Esophagus muscularis mucosa (tissue), 4 donors: ENCODE measurements around the gene DNAI7. TPM values are rescaled to one million over a fixed set of nuclear protein-coding genes. Genes with fewer than 3 reads are reported as not detected.
A peak's percentile ranks its signal among the peaks of the same experiment; 100 is the strongest.

ENCODE experiments used
- DNase-seq: peaks from one replicate; pipeline ENCODE4 v3.0.0-alpha.2; 2017; ENCODE audit errors: extremely low spot score
- H3K27ac ChIP-seq, 4 donors: fragments of 200-600 bp; sonication (generic); replicated peaks in 1 of 4; 1 replicate in 3 of 4; 2 replicates in 1 of 4; pipeline ENCODE4 v1.5.1; 2016 to 2019; ENCODE audit warnings: mild to moderate bottlenecking in 1 of 4
- H3K27me3 ChIP-seq, 4 donors: fragments of 200-600 bp; sonication (generic); one replicate each; pipeline versions ENCODE4 v1.5.1 to v1.6.0; 2016 to 2019
- H3K36me3 ChIP-seq, 4 donors: fragments of 200-600 bp; sonication (generic); one replicate each; pipeline ENCODE4 v1.5.1; 2016 to 2019
- H3K4me1 ChIP-seq, 4 donors: fragments of 200-600 bp; sonication (generic); one replicate each; pipeline ENCODE4 v1.5.1; 2016 to 2019
- H3K4me3 ChIP-seq, 4 donors: fragments of 200-600 bp; sonication (generic); 1 replicate in 2 of 4; 2 replicates in 2 of 4; pipeline ENCODE4 v1.5.1; 2016 to 2019; ENCODE audit warnings: mild to moderate bottlenecking in 4 of 4, moderate library complexity in 1 of 4
- H3K9me3 ChIP-seq, 4 donors: fragments of 200-600 bp; sonication (generic); 1 replicate in 3 of 4; 2 replicates in 1 of 4; pipeline ENCODE4 v1.5.1; 2016 to 2019
- EP300 ChIP-seq: sonication (generic); formaldehyde crosslinking; IDR thresholded peaks from one replicate; pipeline ENCODE4 v1.6.1; 2017; ENCODE audit warnings: antibody characterized with exemption
- POLR2A ChIP-seq: fragments of 450-650 bp; IDR thresholded peaks from one replicate; pipeline ENCODE4 v1.6.1; 2017; ENCODE audit warnings: antibody characterized with exemption, moderate library complexity, mild to moderate bottlenecking, low read depth
- POLR2AphosphoS5 ChIP-seq, 2 donors: sonication (generic); formaldehyde crosslinking; IDR thresholded peaks; one replicate each; pipeline ENCODE4 v1.6.1; 2017; ENCODE audit warnings: antibody characterized with exemption in 2 of 2
- WGBS: methylation state at CpG from one replicate; pipeline ENCODE4 v1.1.5; 2018; 5-methylcytosine and 5-hydroxymethylcytosine counted together
- intact Hi-C: fragments of 100-400 bp; cut with DNase I; formaldehyde crosslinking; loops from one replicate; pipeline ENCODE4 v1.15.1; 2023
- total RNA-seq, 4 donors: library from RNA; depleted of rRNA; stranded (reverse); fragments of >200 nt; gene quantifications; one replicate each; pipeline versions ENCODE4 v1.1.0 to v1.2.1, GENCODE V29; 2016
- TF ChIP-seq, protein P1 (sequence below), 3 experiments: fragments of 200-600 bp in 2 of 3; fragments of 450-650 bp in 1 of 3; sonication (generic) in 2 of 3; IDR thresholded peaks; one replicate each; pipeline ENCODE4 v1.5.1; 2017 to 2019; ENCODE audit warnings: antibody characterized with exemption in 3 of 3, mild to moderate bottlenecking in 2 of 3, moderate library complexity in 1 of 3

DNAI7 gene, protein sequence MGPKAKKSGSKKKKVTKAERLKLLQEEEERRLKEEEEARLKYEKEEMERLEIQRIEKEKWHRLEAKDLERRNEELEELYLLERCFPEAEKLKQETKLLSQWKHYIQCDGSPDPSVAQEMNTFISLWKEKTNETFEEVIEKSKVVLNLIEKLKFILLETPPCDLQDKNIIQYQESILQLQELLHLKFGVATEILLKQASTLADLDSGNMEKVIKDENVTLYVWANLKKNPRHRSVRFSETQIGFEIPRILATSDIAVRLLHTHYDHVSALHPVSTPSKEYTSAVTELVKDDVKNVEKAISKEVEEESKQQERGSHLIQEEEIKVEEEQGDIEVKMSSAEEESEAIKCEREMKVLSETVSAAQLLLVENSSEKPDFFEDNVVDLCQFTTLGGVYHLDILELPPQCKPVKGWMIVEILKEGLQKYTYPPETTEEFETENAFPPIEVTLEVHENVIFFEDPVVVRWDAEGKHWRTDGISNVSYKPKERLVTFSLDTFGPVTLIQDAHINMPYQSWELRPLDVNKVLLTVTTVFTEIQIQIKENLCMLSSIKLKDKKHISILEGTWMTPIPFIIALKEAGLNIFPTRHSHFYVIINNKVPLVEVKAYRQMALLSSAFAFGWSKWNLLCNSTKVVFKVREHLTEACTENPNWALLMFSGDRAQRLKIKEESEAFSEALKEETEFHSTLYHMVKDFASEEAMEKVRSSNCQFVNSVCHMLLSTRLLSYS
- 1 to 10 TPM in 1 of 4 donors, under 1 TPM in 2, not detected in 1; 0.26 to 1.3 (median 0.40) TPM for total RNA-seq

DNA sequence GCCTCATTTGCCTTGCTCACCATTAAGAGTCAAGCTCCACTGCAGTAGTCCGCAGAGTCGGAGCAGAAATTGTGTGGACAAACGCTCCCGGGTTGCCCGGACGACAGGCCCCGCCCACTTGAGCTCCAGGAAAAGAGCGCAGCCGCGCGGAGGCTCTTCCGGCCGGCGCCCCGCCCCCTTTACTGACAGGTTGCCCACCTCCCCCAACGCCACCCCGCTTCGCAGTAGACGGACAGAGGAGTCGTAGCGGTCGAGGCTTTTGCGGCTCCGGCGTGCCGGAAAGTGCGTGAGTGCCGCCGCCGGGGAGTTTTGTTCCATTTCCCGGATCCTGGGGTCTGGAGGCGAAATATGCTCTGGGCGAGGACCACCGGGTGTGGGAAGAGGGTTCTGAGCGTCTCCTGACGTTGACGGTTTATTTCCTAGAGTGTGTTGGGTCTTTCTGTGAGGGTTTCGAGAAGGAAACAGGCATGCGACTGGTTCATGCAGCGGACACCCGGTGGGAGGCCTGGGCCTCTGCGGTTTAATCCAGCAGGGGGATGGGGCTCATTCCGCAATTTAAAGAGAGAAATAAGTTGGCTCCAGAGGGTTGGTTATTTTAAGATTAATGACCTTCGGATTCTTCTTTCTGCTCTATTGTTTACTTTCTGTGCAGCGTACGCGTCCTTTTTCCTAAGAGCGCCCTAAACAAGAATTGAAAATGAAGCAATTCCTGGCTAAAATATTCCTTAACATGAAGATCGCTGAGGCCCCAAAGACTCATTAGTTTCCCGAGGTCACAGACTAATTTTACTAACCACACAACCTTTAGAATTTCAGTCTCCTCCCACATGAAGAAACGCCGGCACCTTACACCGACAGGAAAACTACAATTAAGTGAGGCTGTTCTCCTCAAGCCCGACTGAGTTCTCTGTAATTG, at the start of gene DNAI7, which contains the start of gene ETFRF1:
Gene DNAI7, minus strand, starts transcription at position 105 of the 916 bp plus-strand sequence. Its CDS starts 82 bp downstream, at position 23.
Gene ETFRF1, plus strand, starts transcription at position 182 of the 916 bp plus-strand sequence. CDS start 8,720 bp downstream, outside the sequence.
- 0% methylated on average over 23 of the region's 54 CpGs for WGBS
- H3K4me3 ChIP-seq, result peak within 1 kb of the TSS; percentile 65 to 80 (median 72)
- intact Hi-C loops, result loop anchor here (5.0 kb wide), 1 partner anchor 42 kb away; no protein-coding TSS in a partner anchor
- H3K36me3 ChIP-seq, result no peaks in the 10 kb centered on the region
- peak; percentile 99 for DNase-seq
- no peaks in the 10 kb centered on the region for H3K27me3 ChIP-seq
- peak within 1 kb of the TSS; percentile 92 to 96 (median 92) for H3K27ac ChIP-seq
- H3K4me1 ChIP-seq, result peaks cover 8 to 26% (median 20%) of the 10 kb centered on the region in 4 donors
- no peak for TF ChIP-seq POLR2A
- TF ChIP-seq, protein P1, sequence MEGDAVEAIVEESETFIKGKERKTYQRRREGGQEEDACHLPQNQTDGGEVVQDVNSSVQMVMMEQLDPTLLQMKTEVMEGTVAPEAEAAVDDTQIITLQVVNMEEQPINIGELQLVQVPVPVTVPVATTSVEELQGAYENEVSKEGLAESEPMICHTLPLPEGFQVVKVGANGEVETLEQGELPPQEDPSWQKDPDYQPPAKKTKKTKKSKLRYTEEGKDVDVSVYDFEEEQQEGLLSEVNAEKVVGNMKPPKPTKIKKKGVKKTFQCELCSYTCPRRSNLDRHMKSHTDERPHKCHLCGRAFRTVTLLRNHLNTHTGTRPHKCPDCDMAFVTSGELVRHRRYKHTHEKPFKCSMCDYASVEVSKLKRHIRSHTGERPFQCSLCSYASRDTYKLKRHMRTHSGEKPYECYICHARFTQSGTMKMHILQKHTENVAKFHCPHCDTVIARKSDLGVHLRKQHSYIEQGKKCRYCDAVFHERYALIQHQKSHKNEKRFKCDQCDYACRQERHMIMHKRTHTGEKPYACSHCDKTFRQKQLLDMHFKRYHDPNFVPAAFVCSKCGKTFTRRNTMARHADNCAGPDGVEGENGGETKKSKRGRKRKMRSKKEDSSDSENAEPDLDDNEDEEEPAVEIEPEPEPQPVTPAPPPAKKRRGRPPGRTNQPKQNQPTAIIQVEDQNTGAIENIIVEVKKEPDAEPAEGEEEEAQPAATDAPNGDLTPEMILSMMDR (IDR thresholded peaks at IDR 0.05), result peak in 1 of 3 experiments; percentile 7
- no peak for TF ChIP-seq EP300
- TF ChIP-seq POLR2AphosphoS5 (IDR thresholded peaks at IDR 0.05), result peak; percentile 91 to 97
- H3K9me3 ChIP-seq, result no peaks in the 10 kb centered on the region

DNA sequence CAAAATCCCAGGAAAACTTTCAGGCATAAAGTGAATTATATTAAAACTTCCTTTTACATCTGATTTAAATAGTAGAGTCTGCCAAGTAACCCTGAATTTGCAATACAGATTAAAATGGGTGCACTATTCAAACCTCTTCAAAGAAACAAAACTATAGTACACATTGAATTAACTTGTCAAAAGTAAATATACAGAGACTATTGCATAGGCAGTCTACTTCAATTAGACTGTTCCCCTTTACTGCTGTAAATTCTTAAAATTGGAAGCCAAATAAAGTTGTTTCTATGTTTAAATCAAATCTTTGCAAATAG, 48.7 kb upstream of the DNAI7 start:
- intact Hi-C loops, result no loop called here
- H3K27ac ChIP-seq, result peak overlapping the region in 1 of 4 donors; percentile 19
- H3K36me3 ChIP-seq, result peaks cover 0 to 4% (median 0%) of the 10 kb centered on the region in 4 donors
- H3K4me1 ChIP-seq, result peaks cover under 1 to 33% (median 30%) of the 10 kb centered on the region in 4 donors
- H3K27me3 ChIP-seq, result no peaks in the 10 kb centered on the region
- no peaks in the 10 kb centered on the region for H3K9me3 ChIP-seq
- TF ChIP-seq, protein P1 (IDR thresholded peaks at IDR 0.05), result no peak
- TF ChIP-seq POLR2A (no peak), POLR2AphosphoS5 (IDR thresholded peaks at IDR 0.05) (no peak), EP300 (no peak)
- no peak overlapping the region for H3K4me3 ChIP-seq
- no peak for DNase-seq

DNA sequence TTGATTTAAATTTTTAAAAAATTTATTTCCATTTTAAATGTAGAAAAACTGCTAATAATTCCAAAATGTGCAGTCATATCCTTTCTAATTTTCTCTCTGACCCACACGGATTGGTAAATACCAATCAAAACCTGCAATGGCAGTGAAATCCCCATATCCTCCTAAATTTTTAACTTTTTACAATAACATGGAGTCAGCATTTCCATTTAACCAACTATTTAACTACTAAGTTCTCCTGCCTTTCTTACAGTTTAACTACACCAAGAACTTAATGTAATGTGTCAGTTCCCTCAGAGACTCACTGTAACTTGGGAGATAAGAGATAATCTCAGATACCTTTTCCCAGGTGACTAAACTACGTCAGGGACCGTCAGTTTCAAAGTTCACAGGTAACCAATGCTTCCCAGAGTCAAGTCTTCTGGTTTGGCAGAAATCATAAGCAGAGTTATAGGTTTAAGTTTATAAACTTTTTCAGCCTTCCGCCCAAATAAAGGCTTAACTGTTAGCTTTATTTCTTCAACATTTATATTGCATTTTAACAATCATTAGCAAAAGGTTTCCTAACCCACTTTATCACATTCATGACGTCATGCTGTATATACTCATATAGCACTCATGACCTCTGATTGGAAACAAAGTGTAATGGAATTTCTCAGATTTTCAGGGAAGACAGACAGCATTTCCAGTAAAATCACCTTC, 48.2 kb upstream of the DNAI7 start:
- intact Hi-C loops, result no loop called here
- Histone ChIP-seq H3K4me3 (no peak overlapping the region), H3K27ac (peak overlapping the region in 1 of 4 donors; percentile 19), H3K27me3 (no peaks in the 10 kb centered on the region), H3K9me3 (no peaks in the 10 kb centered on the region), H3K36me3 (peaks cover 0 to 4% (median 0%) of the 10 kb centered on the region in 4 donors), H3K4me1 (peaks cover 0 to 28% (median 25%) of the 10 kb centered on the region in 4 donors)
- no peak for TF ChIP-seq POLR2A
- no peak for TF ChIP-seq POLR2AphosphoS5 (IDR thresholded peaks at IDR 0.05)
- TF ChIP-seq, protein P1 (IDR thresholded peaks at IDR 0.05), result no peak
- no peak for TF ChIP-seq EP300
- WGBS, result 76% methylated on average over 5 of the region's 5 CpGs
- DNase-seq, result no peak
